Psoas muscle (tissue), 8 donors: ENCODE data around the gene PIPOX. TPM values are rescaled to one million over a fixed set of nuclear protein-coding genes. Genes with fewer than 3 reads are reported as not detected.

Source experiments
- ATAC-seq, 4 donors: fragments of 200-7000 bp; cut with Tn5 transposase; one replicate each; pipeline ENCODE4 v1.9.1; 2020; ENCODE audit warnings: moderate library complexity in 3 of 4, mild to moderate bottlenecking in 2 of 4
- DNase-seq, 2 donors: peaks; one replicate each; pipeline ENCODE4 v3.0.0-alpha.2; 2020
- H3K27ac ChIP-seq: fragments of 200-600 bp; one replicate; pipeline ENCODE4 v1.8.0; 2022
- H3K27me3 ChIP-seq, 3 donors: fragments of 200-600 bp in 1 of 3; one replicate each; pipeline versions ENCODE4 v1.6.1 to v1.8.0; 2013 to 2022; ENCODE audit warnings: low read length in 2 of 3, mild to moderate bottlenecking in 2 of 3, moderate library complexity in 1 of 3; ENCODE audit not compliant: insufficient read depth in 3 of 3
- H3K36me3 ChIP-seq, 2 donors: fragments of 200-600 bp in 1 of 2; one replicate each; pipeline versions ENCODE4 v1.6.1 to v1.8.0; 2013 to 2022; ENCODE audit warnings: low read depth in 1 of 2, mild to moderate bottlenecking in 1 of 2, moderate library complexity in 1 of 2; ENCODE audit not compliant: insufficient read depth in 1 of 2
- H3K4me1 ChIP-seq: fragments of 200-600 bp; one replicate; pipeline ENCODE4 v1.8.0; 2022
- H3K4me3 ChIP-seq: fragments of 200-600 bp; one replicate; pipeline ENCODE4 v1.8.0; 2022; ENCODE audit warnings: mild to moderate bottlenecking
- H3K9me3 ChIP-seq: fragments of 200-600 bp; one replicate; pipeline ENCODE4 v1.8.0; 2022
- CTCF ChIP-seq: fragments of 200-600 bp; IDR thresholded peaks from one replicate; pipeline ENCODE4 v1.8.0; 2022; ENCODE audit warnings: antibody characterized with exemption
- WGBS, 3 donors: extraction: QIAGEN DNeasy Blood & Tissue Kit; methylation state at CpG; one replicate each; pipeline versions ENCODE4 v1.1.6 to v1.1.7; 2013; 5-methylcytosine and 5-hydroxymethylcytosine counted together
- intact Hi-C, 2 donors: fragments of 100-400 bp; cut with DNase I; formaldehyde crosslinking; loops; one replicate each; pipeline versions ENCODE4 v1.11.0 to v1.14.2; 2022
- polyA plus RNA-seq, 3 donors: library from polyadenylated mRNA; stranded (reverse); fragments of 200-250 nt; gene quantifications; one replicate each; pipeline ENCODE4 v1.2.3, GENCODE V29; 2013
- total RNA-seq, 4 donors: library from RNA; stranded (reverse); fragmentation: NEBNext Ultra II Directional in 2 of 4; extraction: Animal tissue kit (Norgen Biotek cat#: 25700) in 2 of 4; gene quantifications; one replicate each; pipeline versions ENCODE4 v1.2.1 to v1.2.4, GENCODE V29; 2021 to 2023
- donor health status: healthy with polysubstance abuse.
- donor health status: DM: no; HTN: no; CAD: no; lungs with moderate emphysema.
- donor health status: Bipolar disorder and iron deficiency.
- donor health status: healthy.
- donor health status: DM: yes; HTN: yes; CAD: no.
- donor health status: DM: no; HTN: no; CAD: no.
- donor health status: DM: no; HTN: no; CAD: no.
- donor health status: DM: yes; HTN: yes; CAD: no.

The PIPOX gene
- total and polyA plus RNA-seq, 7 donors: 0.17 to 3.6 (median 0.63) TPM; not detected in 1

- peak overlapping the region; percentile 32 for H3K27ac ChIP-seq
- DNase-seq (no peak), ATAC-seq (peak in 3 of 4 donors; percentile 9 to 36 (median 34))
- H3K4me1 ChIP-seq: no peaks in the 10 kb centered on the region
- no peak overlapping the region for H3K4me3 ChIP-seq
- no peaks in the 10 kb centered on the region for H3K27me3 ChIP-seq
- no peaks in the 10 kb centered on the region for H3K9me3 ChIP-seq
- 63 to 64% (median 64%) methylated on average over 12 of the region's 12 CpGs for WGBS, 3 donors
- intact Hi-C loops: no loop called here
- no peak for TF ChIP-seq CTCF
- H3K36me3 ChIP-seq: peaks cover 23 to 100% of the 10 kb centered on the region in 2 donors
These were observed 48.0 kb downstream of the PIPOX start for GRCh38 chr17:29090750-29091605.

GRCh38 chr17:29091606-29092289 lies 48.8 kb downstream of the PIPOX start:
- no peak for TF ChIP-seq CTCF
- H3K4me3 ChIP-seq: no peak overlapping the region
- H3K27me3 ChIP-seq: no peaks in the 10 kb centered on the region
- H3K27ac ChIP-seq: peak overlapping the region; percentile 46
- DNase-seq (no peak), ATAC-seq (peak; percentile 24 to 77 (median 54))
- H3K9me3 ChIP-seq: no peaks in the 10 kb centered on the region
- peaks cover 23 to 100% of the 10 kb centered on the region in 2 donors for H3K36me3 ChIP-seq
- H3K4me1 ChIP-seq: no peaks in the 10 kb centered on the region
- WGBS, 3 donors: 41 to 46% (median 43%) methylated on average over 12 to 13 of the region's 13 CpGs
- intact Hi-C loops: no loop called here

- no peaks in the 10 kb centered on the region for H3K27me3 ChIP-seq
- peak overlapping the region; percentile 46 for H3K27ac ChIP-seq
- peaks cover 21 to 100% of the 10 kb centered on the region in 2 donors for H3K36me3 ChIP-seq
- H3K4me3 ChIP-seq: no peak overlapping the region
- no peak for TF ChIP-seq CTCF
- 92 to 93% (median 92%) methylated on average over 20 of the region's 20 CpGs for WGBS, 3 donors
- H3K4me1 ChIP-seq: no peaks in the 10 kb centered on the region
- DNase-seq (no peak), ATAC-seq (no peak)
- no peaks in the 10 kb centered on the region for H3K9me3 ChIP-seq
- intact Hi-C loops: no loop called here
These were observed 50.3 kb downstream of the PIPOX start for GRCh38 chr17:29093090-29093871.

GRCh38 chr17:29094101-29094708 lies 51.3 kb downstream of the PIPOX start:
- Histone ChIP-seq H3K4me1 (no peaks in the 10 kb centered on the region), H3K27ac (no peak overlapping the region), H3K27me3 (no peaks in the 10 kb centered on the region), H3K9me3 (no peaks in the 10 kb centered on the region), H3K4me3 (no peak overlapping the region), H3K36me3 (peaks cover 21 to 100% of the 10 kb centered on the region in 2 donors)
- TF ChIP-seq CTCF: no peak
- intact Hi-C loops: no loop called here
- ATAC-seq (no peak), DNase-seq (no peak)
- WGBS, 3 donors: 68 to 81% (median 74%) methylated on average over 10 to 11 of the region's 11 CpGs
